H1 (cell line): Measurements from ENCODE around the gene PTDSS2. TPM values are rescaled to one million over a fixed set of nuclear protein-coding genes. Genes with fewer than 3 reads are reported as not detected.

ENCODE experiments used
- GABPA ChIP-seq: IDR thresholded peaks from 2 replicates; pipeline ENCODE4 v1.6.1; 2011; ENCODE audit warnings: mild to moderate bottlenecking, low read length, moderate library complexity, borderline replicate concordance; ENCODE audit not compliant: insufficient read depth
- GTF2F1 ChIP-seq: IDR thresholded peaks from 2 replicates; pipeline ENCODE4 v1.6.1; 2012; ENCODE audit warnings: low read depth, low read length, improper control_type of control experiment, borderline replicate concordance
- POLR2AphosphoS5 ChIP-seq: IDR thresholded peaks from 2 replicates; pipeline ENCODE4 v1.6.1; 2011; ENCODE audit warnings: low read depth, low read length
- RAD21 ChIP-seq, 2 experiments: IDR thresholded peaks in 1 of 2; conservative IDR thresholded peaks in 1 of 2; 2 replicates each; pipeline ENCODE4 v1.6.1; 2011; ENCODE audit warnings: low read depth in 2 of 2, low read length in 2 of 2, improper control_type of control experiment in 1 of 2, inconsistent platforms in 1 of 2, mild to moderate bottlenecking in 1 of 2, moderate library complexity in 1 of 2
- RNF2 ChIP-seq: fragments of 200-900, 300-1000 bp; sonication (generic); IDR thresholded peaks from 2 replicates; pipeline ENCODE4 v1.7.1; 2016; ENCODE audit warnings: borderline replicate concordance, low read depth, mild to moderate bottlenecking, antibody characterized with exemption, low read length; ENCODE audit not compliant: poor library complexity, severe bottlenecking; ENCODE audit errors: missing control alignments
- SIRT6 ChIP-seq: IDR thresholded peaks from one replicate; pipeline ENCODE4 v1.7.1; 2012; ENCODE audit warnings: low read length, inconsistent platforms
- SP1 ChIP-seq: IDR thresholded peaks from 2 replicates; pipeline ENCODE4 v1.6.1; 2011; ENCODE audit warnings: low read depth, low read length
- polyA plus RNA-seq, 7 experiments: library from polyadenylated mRNA; depleted of rRNA in 3 of 7; stranded (reverse) in 5 of 7; unstranded in 2 of 7; fragments of >200 nt in 5 of 7; fragments of 200-250 nt in 2 of 7; gene quantifications; 1 replicate in 5 of 7; 2 replicates in 1 of 7; 4 replicates in 1 of 7; pipeline versions ENCODE4 v1.2.1 to v1.2.3, GENCODE V29; 2011 to 2013; ENCODE audit warnings: missing spikeins in 2 of 7, mixed read lengths in 2 of 7
- total RNA-seq: library from RNA; stranded (reverse); fragmentation: NEBNext Ultra II Directional; extraction: Animal tissue kit (Norgen Biotek cat#: 25700); gene quantifications from 2 replicates; pipeline ENCODE4 v1.2.1, GENCODE V29; 2021

PTDSS2 gene
- total and polyA plus RNA-seq, 2 of the 8 experiments (the other 6 are each of a cell fraction or from before 2014, with no cell fraction given) = 48.7 to 68.2 TPM

DNA sequence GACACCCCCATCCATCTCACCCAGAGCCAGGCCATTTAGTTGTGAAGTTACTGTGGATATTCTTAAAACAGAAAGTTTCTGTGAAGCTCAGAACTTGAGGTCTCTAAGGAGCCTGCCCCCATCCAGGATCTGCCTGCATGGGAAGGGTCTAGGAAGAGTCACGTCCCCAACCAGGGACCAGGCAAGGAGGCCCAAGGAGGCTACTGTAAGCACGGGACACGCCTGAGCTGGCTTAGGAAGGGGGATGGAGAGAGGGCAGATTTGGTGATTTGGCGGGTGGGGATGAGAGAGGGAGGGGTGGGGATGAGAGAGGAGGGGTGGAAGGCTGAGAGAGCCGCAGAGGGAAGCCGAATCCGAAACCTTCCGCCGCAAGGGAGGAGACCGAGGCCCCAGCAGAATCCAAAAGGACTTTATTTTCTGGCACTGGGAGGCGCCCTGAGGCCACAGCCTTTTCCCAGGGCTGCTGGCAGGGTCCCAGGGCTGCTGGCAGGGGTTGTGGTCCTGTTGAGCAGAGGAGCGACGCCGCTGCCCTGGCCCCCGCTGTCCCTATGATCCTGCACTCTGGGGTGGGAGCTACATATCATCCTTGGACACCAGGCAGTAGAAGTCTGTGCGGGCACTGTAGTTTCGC is 44.6 kb upstream of the PTDSS2 start (continued):
- TF ChIP-seq RAD21 (IDR thresholded peaks at IDR 0.05 in 1 of 2, conservative IDR thresholded peaks at IDR 0.05 in 1 of 2; ENCODE audit: low read depth in 2 of 2, low read length in 2 of 2) (peak; percentile 31 to 49; a peak in 3 of 4 replicates), GTF2F1 (no peak), SIRT6 (no peak), POLR2AphosphoS5 (no peak), SP1 (no peak), RNF2 (no peak), GABPA (0 out of 2 replicates have a peak, but pooled peaks have one; percentile 16)
